RKO (cell line): Measurements from ENCODE around the gene DHRS3.
A peak's percentile ranks its signal among the peaks of the same experiment; 100 is the strongest.

Experiments used
- DNase-seq: peaks from one replicate; pipeline ENCODE4 v3.0.0-alpha.2; 2016; ENCODE audit warnings: low spot score

Gene DHRS3

DNA sequence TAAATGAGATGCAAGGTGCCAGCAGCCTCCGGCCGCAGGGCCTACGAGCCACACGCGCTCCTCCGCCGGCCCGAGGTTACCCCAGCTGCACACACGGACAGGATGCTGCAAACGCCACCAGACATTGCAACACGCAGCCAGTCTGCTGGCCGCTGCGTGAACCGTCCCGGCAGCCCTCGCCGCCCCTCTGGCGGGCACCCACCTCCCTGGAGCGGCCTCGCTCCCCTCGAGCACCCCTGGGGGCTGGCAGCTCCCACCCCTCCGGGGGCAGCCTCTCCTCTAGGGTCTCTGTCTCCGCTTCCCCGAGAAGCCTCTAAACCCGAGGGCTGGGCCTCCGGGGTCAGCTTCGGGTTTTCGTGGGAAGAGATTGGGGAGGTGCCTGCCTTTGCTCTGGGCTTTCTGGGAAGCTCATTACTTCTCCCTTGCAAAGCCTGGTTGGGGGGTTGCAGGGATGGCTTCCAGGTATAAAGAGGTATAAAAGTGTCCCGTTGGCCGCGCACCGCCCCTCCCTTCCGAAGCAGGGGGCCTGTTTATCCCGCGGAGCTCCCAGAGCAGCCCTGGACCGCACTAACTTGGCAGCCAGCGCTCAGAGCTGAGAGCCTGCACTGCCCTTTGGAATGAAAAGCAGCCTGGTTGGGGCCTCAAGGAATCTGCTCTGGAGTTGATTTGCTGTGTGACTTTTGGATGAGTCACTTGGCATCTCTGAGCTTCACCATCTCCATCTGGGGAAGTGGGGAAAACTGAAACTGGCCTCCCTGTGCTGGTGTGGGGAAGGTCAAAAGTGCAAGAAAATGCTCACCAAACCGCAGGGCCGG lies 21.8 kb downstream of the DHRS3 start:
- peak; percentile 74 for DNase-seq

DNA sequence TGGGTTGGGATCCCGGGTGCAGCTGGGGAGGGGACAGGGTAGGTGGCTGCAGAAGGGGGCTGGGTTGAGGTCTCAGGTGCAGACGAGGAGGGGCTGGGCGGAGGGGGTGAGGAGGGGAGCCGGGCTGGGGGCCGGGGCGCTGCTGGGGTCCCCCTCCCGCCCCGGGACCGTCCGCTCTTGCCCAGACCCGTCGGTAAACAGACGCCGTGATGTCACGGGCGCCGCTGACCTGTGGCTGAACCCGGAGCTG lies 22.3 kb downstream of the DHRS3 start:
- no peak for DNase-seq

DNA sequence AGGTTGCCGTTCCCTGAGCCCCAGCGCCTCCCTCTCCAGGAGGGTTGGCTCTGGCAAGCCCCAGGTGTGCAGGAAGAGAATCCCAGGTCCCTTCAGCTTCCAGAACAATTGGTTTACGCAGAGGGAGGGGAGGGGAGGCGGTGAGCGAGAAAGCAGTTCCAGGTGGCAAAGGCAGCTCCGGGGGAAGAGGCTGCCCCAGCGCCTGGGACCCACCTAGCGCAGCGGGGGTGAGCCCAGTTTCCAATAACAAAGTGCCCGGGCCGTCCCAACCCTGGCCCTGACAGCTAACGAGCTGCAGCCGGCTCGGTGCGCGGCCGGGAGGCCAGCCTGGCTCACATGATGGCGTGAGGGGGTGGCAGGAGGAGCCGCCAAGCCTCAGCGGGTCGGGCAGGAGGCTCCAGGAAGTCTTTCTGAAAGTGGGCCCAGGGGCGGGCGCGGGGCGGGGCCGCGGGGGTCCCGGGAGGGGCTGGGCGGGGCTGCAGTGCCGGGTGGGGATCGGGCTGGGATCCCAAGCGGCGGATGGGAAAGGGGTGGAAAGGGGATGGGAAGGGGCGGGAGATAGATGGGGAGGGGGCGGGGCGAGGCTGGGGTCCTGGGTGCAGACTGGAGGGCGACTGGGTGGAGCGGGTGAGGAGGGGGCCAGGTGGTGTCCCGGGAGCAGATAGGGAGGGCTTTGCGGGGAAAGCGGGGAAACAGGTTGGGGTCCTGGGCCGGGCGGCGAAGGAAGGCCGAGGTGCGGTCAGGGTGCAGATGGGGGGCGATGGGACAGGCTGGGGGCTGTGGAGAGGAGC lies 22.8 kb downstream of the DHRS3 start:
- DNase-seq, result no peak

DNA sequence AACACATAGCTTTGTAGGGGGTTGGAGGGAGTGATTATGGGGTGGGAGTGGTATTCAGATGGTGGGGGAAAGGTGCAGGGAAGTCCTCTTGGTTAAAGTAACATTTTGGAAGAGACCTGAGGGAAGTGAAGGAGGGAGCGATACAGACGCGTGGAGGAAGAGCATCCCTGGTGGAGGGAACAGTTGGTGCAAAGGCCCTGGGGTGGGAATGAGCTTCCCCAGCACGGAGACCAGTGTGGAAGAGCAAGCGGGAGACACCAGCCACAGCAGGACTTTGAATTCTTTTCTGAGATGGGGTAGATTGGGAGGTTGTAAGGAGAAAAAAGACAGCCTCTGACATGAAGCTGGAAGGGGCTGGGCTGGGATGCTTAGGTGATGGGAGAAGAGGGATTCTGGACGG lies 23.5 kb downstream of the DHRS3 start:
- no peak for DNase-seq

DNA sequence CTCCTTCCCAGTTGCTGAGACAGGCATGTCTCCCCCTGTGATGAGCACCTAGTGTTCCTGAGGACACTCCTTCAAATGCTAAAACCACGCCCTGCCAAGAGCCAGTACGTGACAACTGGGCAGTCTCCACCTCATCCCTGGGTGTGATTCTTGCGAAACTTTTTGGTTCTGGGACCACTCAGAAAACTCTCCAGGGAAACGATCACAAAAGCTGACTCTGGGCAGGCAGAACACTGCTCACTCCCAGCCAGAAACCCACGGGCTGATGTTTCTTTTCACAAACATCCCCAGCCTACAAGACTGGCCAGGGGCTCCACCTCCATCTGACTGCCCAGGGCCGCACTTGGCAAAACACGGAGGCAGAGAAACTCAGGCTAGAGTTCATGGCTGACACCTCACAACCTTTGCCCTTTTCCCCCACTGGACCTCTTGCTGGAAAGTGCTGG lies 24.4 kb downstream of the DHRS3 start:
- DNase-seq, result no peak

DNA sequence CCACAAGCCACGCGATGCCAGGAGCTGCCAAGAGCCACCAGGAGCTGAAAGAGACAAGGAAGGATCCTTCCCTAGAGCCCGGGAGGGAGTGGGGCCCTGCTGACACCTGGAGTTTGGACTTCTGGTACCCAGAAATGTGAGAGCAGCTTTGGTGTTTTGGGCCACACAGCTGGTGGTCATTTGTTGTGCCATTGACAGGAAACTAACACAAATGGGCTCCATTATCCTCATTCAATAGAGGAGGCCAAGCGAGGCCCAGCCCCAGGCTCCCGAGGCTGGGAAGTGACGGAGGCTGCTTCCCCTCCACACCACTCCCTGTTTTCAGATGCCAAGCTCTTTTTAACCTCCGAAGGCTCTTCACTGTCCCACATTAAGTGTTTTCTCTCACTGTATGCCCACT lies 25.5 kb downstream of the DHRS3 start:
- no peak for DNase-seq

DNA sequence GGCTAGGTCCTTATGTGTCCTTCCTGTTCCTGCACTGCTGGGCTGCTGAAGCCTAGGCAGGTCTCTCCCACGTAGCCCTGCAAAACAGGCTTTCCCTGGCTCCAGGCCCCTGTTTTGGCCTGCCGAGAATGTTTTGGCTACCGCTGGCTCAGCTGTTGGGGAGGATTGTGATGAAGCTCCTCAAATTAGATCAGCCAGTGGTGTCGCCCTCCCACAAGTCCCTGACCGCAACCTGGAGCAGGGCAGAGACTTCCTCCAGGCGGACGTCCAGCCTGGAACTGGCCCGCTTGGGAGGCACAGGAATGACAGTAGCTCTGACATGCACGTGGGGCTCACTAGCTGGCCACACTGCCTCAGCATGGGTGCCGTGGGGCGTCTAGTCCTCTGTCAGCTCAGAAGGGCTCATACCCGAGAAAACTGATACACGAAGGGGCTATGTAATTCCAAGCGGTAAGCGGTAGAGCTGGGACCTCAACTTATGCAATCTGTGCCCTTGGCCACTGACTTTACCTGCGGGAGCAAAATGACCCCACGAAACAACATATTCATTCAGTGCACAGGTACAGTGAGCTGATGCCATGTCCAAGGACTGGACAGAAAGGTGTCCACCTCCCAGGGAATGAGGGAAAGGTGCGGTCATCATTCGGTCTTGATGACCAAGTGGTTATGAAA lies 26.6 kb downstream of the DHRS3 start:
- no peak for DNase-seq

DNA sequence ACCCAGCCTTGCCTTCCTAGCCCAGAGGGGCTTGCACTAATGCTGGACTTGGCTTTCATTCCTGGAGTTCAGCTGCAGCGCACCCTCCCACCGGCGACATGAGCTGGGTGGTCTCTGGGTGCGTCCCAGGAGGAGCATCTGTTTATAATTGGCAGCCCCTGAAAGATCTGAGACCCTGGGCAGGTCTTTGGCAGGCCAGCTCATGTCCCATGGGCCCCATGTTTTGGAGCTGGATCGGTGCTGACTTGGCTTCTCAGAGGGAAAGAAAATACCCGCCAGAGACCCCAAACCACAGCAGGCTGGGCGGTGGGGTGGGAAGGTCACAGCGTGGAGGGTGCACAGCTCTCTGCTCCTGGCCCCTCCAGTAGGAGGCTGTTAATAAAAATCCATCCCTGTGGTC lies 29.3 kb downstream of the DHRS3 start:
- DNase-seq, result no peak

DNA sequence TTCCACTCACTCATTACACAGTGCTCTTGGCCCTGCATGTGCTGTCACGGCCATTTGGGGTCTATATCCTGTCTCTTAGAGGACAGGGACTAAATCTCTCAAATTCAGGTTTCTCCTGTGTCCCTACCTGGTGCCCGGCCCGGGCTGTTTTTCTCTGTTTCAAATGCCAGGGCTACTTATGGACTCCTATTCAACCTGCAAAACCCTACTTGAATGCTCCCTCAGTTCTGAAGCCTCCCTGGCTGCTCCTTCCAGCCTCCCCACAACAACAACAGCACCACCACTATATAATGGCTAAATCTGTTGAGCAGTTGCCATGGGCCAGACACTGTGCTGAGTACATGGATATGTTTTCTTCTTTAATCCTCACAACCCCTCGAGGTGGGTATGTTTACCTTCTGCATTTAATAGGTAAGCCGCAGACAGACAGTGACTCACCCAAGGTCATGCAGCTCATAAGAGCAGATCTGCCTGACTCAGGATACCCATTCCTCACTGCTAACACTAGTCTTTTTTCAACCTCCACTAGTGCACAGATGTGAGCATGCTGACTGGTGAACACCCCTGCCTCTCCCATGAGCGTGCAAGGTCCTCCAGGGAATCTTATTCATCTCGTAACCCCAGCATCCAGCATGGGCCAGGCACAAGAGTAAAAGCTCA lies 29.9 kb downstream of the DHRS3 start:
- DNase-seq, result peak; percentile 20

DNA sequence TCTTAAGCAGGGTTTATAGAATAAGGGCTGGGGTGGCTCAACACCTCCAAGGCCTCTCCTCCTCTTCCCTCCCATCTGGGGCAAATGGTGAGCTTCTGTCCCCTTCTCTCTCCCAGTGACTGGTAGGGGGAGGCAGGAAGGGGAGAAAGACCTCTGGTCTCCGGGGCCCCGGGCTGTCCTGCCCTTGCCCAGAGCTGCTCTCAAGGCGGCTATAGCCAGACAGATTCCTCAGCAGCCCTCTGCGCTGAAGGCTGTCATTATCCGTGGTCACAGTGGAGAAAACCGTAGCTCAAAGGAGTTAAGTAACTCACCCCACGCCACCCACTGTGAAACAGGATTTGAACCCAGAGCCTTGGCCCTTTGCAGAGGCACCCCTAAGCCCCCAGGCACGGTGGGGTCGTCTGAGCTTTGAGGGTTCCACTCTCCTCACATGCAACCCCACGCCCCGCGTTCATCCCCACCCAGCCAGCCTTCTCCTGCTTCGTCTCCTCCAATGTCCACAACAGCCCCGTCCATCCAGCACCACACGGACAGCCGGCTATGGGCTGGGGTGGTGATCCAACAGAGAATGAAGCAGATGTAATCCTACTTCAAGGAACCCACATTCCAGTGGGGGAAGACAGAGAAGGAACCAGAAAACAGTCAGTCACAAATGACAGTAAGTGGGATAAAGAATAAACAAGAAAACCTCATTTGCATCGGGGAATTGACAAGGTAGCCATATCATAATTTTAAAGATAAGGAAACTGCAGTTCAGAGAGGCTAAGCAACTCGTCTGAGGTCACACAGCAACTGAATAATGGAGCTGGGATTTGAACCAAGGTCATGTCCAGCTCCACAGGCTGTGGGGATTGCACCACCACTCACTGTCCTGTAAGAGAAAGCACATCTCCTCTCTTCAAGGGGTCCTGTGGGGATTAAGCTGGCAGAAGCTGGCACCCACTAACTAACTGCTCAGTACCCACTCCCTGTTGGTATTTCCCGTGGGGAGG lies 31.8 kb downstream of the DHRS3 start:
- no peak for DNase-seq

DNA sequence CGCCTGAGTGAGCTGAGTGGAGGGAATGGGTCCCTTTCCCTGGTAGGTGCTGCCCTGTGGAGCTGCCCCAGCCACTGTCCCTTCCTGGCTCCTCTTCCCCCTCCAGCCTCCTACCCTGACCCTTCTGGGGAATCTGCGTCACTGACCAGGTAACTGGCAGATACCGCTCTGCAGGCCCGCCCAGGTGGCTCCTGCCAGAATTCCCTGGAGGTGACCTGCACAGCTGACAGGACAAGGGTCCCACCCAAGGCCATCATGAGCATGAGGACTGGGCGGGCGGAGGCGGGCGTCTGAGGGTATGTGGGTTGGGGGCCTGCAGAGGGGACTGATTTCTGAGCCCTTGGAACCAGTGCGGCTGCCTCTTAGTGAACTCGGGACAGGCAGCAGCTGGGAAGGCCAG lies 32.5 kb downstream of the DHRS3 start:
- DNase-seq, result no peak

DNA sequence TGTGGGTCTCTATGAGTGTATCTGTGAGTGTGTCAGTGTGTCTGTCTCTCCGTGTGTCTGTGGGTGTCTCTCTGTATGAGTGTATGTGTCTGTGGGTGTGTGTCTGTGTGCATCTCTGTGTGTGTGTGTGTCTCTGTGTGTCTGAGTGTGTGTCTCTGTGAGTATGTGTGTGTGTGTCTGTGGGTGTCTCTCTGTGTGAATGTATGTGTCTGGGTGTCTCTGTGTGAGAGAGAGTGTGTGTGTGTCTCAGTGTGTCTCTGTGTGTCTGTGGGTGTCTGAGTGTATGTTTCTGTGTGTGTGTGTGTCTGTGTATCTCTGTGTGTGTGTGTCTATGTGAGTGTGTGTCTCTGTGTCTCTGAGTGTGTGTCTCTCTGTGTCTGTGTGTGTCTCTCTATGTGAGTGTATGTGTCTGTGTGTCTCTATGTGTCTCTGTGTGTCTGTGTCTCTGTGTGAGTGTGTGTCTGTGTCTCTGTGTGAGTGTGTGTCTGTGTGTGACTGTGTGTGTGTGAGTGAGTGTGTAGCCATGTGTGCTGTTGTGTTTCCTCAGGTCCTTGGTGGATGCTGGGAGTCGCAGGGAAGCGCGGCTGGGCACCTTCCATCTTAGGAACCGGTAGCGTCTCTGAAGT lies 33.0 kb downstream of the DHRS3 start:
- no peak for DNase-seq

DNA sequence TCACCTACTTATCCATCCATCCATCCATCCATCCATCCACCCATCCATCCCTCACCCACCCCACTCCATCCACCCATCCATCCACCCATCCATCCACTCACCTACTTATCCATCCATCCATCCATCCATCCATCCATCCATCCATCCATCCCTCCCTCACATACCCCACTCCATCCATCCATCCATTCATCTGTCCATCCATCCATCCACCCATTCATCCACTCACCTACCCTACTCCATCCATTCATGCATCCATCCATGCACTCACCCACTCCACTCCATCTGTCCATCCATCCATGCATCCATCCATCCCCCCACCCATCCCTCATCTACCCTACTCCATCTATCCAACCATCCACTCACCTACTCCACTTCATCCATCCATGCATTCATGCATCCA lies 34.5 kb downstream of the DHRS3 start:
- no peak for DNase-seq

DNA sequence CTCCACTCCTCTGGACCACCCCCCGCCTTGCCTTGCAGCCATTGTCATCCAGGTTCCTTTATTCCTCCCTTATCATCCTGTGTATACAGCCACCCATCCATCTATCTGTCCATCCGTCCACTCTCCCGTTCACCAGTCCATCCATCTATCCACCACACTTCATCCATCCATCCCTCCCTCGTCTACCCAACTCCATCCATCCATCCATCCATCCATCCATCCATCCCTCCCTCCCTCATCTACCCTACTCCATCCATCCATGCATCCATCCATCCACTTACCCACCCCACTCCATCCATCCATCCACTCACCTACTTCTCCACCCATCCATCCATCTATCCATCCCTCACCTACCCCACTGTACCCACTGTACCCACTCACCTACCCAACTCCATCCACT lies 35.4 kb downstream of the DHRS3 start:
- no peak for DNase-seq

DNA sequence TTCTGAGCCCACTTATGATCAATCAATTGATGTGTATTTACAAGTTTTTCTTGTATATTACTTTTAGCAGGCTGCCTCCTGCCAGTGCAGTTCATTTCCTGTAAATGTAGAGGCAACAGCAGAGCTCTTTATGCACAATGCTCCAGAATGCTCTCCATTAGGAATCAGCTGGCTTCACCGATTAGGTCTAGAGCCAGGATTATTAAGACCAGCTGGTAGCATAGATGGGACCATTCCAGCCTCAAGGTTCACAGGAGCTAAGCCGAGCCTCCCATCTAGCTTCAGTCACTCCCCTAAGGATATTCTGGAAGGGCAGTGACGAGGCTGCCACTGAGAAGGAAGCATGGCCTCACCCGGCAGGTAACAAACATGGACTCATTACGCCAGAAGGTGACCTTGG lies 36.8 kb downstream of the DHRS3 start:
- DNase-seq, result no peak

DNA sequence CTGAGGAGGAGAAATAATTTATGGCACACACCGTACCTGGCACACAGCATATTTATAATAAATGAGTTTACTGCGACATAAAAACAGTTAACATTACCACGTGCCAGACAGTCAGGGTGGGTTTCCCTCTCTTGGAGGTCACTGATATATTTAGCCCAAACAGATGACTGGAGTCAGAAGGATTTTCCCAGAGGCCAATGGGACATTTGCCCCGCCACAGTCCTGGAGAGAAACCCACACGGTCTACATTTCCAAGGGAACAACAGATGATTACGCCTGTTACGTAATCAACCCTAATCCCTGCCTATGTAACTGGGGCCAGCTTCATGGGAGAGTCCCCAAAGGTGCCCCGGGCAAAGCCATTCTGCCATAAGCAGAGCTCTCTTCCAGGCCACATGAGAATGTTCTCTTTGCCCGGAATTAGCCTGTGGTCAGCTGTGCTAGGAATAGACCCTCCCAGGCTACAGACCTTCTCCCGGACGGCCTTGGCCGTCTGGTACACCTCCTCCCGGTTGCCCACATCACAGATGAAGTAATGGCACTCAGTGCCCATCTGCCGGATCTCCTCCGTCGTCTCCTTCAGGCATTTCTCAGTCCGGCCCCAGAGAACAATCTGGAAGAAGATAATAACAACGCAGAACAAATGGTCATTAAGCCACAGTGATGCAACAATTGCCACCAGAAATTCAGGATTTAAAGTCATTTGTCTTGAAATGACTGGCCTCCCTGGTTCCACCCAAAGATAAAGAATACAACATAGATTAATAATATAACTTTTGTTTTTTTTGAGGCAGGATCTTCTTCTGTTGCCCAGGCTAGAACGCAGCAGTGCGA lies 37.7 kb downstream of the DHRS3 start:
- no peak for DNase-seq

DNA sequence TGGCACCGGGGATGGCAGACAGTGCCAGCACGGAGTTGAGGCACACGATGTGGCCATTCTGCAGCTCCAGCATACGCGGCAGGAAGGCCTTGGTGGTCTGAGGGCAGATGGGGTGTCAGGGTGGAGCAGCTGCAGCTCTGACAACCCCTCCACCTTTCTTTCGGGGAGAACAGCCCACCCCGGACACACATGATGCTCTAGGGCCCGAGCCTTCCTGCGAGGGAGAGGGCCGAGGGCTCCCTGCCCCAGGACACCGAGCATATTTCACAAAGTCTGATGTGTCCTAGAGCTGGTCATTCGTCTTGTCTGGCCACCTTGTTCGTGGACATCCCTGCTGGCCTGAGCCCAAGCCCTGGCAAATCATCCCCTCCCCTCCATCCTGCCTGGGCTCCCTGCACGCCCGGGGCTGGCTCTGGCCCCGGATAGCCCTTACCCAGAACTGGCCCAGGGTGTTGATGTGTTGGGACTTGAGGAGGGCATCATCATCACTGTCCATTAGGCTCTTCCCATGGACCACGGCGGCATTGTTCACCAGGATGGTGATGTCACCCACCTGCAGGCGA lies 39.1 kb downstream of the DHRS3 start:
- DNase-seq, result no peak

DNA sequence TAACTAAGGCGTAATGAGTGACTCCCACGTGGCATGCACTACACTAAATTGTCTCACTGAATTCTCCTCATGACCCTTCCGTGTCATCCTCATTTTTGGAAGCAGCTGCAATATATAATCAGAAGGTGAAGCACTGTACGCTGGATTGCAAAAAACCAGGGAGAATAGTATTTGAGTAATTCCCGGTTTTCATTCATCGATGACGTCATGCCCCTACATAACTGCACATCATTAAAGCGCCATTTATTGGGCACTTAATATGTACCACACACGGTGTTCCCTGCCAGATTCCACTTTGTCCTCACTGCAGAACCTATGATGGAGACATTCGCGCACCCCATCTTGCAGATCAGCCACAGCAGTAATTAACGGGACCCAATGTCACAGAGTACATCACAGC lies 41.0 kb downstream of the DHRS3 start:
- DNase-seq, result no peak

DNA sequence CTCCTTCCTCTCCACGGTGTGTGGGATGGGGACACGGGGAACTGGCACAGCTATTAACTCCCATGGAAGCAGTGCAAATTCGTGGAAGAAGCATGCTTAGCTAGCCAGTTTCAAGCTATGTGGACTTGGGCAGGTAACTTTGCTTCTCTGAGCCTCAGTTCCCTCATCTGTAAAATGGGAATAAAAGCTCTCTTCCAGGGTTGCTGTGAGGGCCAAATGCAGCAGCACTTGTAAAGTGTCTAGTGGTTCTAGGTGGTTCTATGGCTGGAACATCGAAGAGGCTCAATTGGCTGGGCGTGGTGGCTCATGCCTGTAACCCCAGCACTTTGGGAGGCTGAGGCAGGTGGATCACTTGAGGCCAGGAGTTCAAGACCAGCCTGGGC lies 43.3 kb downstream of the DHRS3 start:
- DNase-seq, result no peak
